ENCODE data around the gene UBE2R2. TPM values are rescaled to one million over a fixed set of nuclear protein-coding genes. Genes with fewer than 3 reads are reported as not detected.

Gene UBE2R2
- 40.8 to 46.4 TPM (median 44.9 TPM) in 5 replicates for total RNA-seq (2022; extraction: Qiagen RNA extraction)

GRCh38 chr9:33816327-33817252, at the start of gene UBE2R2:
UBE2R2 (plus strand) TSS chr9:33817160; CDS start chr9:33817758, 598 bp downstream.

GRCh38 chr9:33795281-33795680, 21.7 kb upstream of the UBE2R2 start, which contains the start of gene PRSS3:
PRSS3 (plus strand) TSS chr9:33795561; CDS start chr9:33795574, 13 bp downstream.

Other genes with a start within 250 kb of the UBE2R2 start
- gene PRSS3, start 21.6 kb upstream of the UBE2R2 start, total RNA-seq (2022; extraction: Qiagen RNA extraction) = 8.5 to 9.9 TPM (median 8.9 TPM) in 5 replicates
- gene UBAP2, start 231.7 kb downstream of the UBE2R2 start, total RNA-seq (2022; extraction: Qiagen RNA extraction) = 33.9 to 54.6 TPM (median 52.5 TPM) in 5 replicates